TTC549 (cell line): ENCODE measurements around the gene SLC38A11.
"Not testable (repeated sequence)": the region's sequence is repeated elsewhere in the genome, so short reads cannot be mapped to it uniquely, and the experiment has no call there.

Experiments used
- FAIRE-seq: peaks from 2 replicates; lab custom pipeline; 2012; peaks lifted over from hg19 to GRCh38; lab: Jason Lieb, UNC

Gene SLC38A11

DNA sequence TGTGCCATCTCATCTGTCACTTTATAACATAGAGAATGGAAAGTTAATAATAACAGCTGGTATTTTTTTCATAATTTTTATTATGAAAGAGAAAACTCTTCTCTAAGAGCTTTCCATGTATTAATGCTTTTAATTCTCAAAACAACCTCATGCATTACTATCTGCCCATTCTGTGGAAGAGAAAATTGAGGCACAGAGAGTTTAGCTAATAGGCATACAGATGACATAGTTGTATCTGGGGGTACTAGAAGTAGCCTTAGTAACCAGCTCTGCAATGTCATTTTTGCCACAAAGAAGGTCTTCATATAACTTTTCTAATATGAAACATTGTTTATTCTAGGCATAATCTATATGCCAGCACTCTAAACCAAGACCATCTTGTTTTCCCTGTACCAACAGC is 77.4 kb downstream of the SLC38A11 start:
- no peak for FAIRE-seq

DNA sequence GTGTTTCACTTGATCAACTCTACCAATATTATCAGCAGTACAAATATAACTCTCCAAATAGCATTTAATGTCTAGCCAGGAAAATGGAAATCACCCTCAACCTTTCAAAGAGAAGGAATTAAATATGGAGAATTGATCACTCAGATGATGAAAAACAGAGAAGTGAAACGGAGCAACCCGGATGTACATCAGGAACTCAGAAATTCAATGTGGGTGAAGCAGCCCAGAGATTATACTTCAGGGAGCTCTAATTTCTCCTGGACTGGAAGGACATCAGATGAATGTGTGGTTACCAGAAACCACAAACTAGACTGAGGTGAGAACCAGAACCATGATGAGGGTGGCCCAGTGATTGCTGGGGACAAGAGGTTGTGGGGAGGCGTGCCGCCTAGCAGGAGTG is 78.2 kb downstream of the SLC38A11 start:
- no peak for FAIRE-seq

DNA sequence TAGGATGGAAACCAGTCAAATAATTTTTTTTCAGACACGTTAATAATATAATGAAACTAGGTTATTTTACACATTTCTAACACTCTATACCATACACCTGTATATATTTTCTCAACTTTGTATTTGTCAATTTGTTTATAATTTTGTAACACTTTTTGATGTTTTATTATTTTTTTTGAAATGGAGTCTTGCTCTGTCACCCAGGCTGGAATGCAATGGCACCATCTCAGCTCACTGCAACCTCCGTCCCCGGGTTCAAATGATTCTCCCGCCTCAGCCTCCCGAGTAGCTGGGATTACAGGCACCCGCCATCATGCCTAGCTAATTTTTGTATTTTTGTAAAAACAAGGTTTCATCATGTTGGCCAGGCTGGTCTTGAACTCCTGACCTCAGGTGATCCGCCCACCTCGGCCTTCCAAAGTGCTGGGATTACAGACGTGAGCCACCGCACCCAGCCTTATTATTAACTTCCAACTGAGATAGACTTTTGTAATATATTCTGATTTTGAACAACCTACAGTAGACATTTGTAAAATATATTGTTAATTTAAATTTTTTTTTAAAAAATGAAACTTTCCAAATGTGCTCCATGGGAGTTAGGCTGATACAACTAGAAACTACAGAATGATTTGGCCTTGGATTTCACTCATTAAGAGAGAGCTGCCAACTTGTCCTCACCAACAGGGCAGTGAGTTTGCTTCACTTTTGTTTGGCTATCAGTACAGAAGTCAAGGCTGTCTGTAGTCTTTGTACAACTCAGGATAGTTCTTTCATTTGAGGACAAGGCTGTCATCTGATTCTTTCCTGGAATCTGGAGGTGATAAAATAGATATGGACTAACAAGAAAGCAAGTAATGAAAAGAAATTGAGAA is 79.8 kb downstream of the SLC38A11 start:
- no peak for FAIRE-seq

- FAIRE-seq, result no peak
Measured at GRCh38 chr2:164873210-164873908, 82.0 kb downstream of the SLC38A11 start.

DNA sequence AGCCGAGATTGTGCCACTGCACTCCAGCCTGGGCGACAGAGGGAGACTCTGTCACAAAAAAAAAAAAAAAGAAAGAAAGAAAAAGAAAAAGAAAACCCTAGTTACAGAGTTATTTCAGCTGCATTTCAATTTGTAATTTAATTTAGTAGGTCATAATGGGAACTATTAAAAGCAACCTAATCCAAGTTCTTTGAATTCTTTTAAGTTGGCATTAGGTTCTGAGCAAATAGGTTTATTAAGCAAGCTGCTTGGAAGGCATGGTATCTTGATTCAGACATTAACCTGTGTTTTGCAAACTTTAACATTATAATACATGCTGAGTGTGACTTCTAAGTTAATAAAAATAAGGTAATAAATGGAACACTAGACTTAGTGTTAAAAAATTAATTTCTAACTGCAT is 83.9 kb downstream of the SLC38A11 start:
- FAIRE-seq, result no peak

GRCh38 chr2:164869420-164869772 is 85.9 kb downstream of the SLC38A11 start:
- no peak for FAIRE-seq

- no peak for FAIRE-seq
Measured at GRCh38 chr2:164868563-164869419, 86.5 kb downstream of the SLC38A11 start.

- FAIRE-seq, result no peak
Measured at GRCh38 chr2:164867779-164868397, 87.4 kb downstream of the SLC38A11 start.

DNA sequence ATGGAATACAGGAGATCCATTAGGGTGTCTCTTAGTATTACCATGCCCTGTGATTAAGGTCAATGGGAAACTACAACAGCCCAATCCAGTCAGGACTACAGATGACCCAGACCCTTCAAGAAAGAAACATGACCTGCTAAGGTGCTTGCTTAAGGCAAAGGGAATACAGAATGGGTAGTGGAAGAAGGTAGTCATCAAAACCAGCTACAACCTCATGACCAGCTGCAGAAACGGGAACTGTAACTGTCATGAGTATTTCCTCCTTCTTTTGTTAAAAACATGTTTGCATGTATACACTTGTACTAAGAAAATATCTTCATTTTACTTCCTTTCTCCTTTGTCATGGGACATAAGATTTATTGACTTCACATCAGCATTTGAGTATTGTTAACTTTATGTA is 88.9 kb downstream of the SLC38A11 start:
- not testable (repeated sequence) for FAIRE-seq

DNA sequence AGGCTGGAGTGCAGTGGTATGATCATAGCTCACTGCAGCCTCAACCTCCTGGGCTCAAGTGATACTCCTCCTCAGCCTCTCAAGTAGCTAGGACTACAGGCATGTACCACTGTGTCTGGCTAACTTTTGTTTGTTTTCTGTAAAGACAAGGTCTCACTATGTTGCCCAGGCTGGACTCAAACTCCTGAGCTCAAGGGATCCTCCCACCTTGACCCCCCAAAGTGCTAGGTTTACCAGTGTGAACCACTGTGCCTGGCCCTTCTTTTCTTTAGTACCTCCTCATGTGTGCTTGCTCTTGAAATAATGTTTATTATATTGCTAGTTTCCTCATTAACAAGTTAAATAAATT is 94.7 kb downstream of the SLC38A11 start:
- no peak for FAIRE-seq

- not testable (repeated sequence) for FAIRE-seq
Measured at GRCh38 chr2:164859906-164860693, 95.2 kb downstream of the SLC38A11 start.

DNA sequence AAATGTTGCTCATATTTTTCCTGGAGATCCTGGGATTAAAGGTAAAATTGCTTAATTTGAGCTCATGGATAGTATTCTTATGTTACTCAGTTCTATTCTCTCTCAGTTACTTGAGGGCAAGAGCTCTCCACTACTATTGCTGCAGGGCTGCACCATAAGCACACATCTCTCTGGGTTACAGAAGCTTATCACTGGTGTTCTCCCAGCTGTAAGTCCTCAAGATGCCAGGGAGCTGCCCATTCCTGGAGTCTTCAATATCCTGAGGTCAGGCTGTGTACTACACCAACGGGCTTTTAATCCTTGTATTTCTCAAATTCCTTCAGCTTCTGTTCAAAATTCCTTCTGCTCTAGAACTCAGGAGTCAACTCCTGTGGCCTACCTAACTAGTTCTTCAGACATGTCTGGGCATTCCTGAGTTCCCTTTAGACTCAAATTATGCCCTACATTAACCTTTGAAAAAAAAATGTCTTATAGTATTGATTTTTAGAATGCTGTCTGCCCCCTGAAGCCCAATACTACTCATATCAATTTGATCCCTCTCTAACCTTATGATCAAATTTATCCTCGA is 96.0 kb downstream of the SLC38A11 start:
- no peak for FAIRE-seq

- FAIRE-seq, result no peak
Measured at GRCh38 chr2:164852086-164852485, 103.2 kb downstream of the SLC38A11 start.

DNA sequence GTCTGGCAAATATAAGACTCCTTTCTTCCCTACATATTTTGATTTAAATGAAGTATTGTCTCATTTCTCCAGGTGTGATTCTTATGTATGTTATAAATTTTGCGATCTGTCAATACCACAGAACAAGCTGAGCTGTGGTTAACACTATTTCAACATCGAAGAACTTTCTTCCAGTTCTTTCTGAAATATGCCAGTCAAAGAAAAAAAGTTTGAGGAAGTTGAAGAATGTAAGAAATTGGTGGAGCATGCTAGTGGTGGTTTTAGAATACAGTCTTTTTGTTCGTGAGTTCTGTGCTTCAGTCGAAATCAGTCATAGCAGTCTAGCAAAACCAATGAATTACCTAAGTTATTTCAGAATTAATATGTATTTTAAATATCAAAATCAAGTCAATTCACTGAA is 105.1 kb downstream of the SLC38A11 start:
- no peak for FAIRE-seq

GRCh38 chr2:164849506-164849905 is 105.8 kb downstream of the SLC38A11 start:
- FAIRE-seq, result no peak

DNA sequence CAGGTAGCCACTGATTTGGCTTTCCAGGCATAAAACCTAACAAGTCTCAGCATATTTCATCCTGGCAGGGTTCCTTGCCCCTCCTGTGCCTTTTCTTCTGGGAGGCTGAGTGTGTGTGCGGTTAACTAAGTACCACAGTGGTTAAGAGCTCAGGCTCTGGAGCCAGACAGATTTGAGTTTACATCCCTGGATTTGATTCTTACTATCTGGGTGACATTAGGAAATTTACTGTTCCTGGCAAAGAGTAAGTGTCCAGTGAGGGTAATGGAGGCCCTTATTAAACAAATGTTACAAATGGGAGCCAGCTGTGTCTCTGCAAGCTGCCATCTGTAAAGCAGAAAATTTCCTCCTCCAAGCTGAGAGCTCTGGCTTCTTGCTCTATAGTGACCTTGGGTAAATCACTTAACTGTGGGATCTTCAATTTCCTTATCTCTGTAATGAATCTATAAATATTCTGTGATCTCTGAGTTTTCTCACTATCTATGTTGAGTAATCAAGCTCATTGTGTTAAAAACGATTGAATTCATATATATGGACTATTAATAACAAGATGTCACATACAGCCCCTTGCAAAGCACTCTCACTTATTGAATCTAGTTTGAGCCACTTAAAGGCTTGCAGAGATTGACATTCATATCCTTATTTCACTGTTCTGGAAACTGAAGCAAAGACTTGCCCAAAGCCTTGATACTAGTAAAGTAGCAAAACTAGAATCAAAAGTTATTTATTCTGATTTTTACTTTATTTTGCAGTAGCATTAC is 107.2 kb downstream of the SLC38A11 start:
- no peak for FAIRE-seq

- FAIRE-seq, result no peak
Measured at GRCh38 chr2:164847291-164847690, 108.0 kb downstream of the SLC38A11 start.

DNA sequence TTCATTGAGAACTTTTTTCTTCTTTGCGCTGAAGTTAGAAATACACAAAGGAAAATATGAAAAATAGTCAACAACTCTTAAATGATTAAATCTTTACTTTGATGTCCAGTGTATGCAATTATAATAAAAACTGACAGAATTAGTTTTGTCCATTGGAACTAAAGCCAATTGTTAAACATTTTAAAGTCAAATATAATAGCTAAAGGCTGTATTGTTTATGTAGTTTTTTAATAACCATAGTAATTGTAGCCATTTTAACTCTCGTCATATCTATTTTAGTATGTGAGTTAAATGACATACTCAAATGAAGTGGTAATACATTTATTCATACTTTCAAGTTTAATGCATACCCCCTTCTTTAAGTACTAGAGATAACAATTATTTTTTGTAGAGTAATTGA is 109.0 kb downstream of the SLC38A11 start:
- no peak for FAIRE-seq
